Measurements from ENCODE around the gene CDH13.

The CDH13 gene

GRCh38 chr16:83070416-83071209, 443.8 kb downstream of the CDH13 start:
- DNase-seq: no peak

- no peak for DNase-seq
These were observed 449.2 kb downstream of the CDH13 start for GRCh38 chr16:83075956-83076355.

- DNase-seq: no peak
These were observed 456.6 kb downstream of the CDH13 start for GRCh38 chr16:83083361-83083760.

DNA sequence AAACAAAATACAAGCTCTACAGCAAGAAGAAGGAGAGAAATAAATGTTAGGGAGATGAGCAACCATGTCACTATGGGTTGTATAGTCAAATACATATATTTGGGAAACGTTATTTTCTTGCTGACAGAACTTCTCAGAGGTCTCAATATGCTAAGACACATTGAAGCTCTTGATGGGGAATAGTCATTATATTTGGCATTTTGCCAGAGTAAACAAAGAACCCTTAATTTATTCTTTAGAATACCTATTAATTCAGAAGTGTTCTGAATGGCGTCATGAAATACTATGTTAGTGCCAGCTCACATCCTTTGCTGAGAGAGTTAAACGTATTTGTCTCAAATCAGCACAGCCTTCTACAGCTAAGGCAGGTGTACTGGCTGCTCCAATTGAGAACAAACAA, 458.9 kb downstream of the CDH13 start:
- no peak for DNase-seq

DNA sequence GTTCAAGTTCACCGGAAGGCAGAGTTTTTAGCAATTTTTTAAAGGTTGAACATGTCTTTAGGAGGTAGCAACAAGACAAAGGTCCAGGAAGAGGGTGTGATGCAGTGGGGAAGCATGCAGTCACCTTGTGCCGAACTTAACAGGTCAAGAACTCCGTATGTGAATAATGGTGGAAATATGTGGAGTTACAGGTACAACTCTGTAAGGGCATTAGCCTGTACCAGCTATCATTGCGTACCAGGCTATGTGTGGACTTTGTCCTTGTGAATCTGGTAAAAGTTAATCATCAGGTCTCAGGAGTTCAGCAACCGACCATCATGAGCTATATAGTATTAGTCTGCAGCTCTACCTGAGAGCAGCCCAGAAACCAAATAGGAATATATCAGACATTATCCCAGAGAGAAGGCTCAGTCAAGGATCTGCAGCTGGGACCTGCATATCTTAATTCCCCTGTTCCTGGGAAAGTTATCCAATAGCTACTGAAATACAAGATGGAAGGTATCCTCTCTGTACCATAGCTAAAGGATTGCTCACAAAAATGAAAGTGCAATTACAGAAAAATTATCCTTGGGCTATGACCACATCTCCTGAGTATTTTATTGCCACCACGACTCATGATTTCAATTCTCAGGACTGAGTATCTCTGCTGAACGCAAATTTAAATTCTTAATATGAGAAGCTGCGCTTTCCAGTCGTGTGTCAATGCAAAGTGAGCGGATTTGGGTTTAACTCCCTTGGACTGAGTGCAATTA, 469.3 kb downstream of the CDH13 start:
- DNase-seq: no peak

- DNase-seq: no peak
These were observed 471.8 kb downstream of the CDH13 start for GRCh38 chr16:83098536-83098935.

DNA sequence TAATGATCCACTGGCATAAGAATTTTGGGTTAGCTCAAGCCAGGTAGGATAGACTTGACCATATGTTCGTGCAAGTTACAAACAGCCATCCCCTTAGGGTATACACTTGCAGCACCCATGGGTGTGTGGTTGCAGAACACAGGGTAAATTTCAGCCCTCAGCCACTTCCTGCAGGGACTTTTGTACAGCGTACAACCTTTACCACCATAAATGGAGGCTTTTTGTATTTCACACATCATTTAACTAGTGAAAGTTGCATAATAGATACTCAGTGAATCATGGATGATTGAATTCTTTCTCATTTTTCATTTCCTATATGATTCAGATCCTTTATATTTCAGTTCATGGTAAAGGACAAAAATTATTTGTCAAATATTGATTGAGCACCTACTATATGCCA, 473.9 kb downstream of the CDH13 start:
- no peak for DNase-seq

GRCh38 chr16:83102336-83102735, 475.6 kb downstream of the CDH13 start:
- DNase-seq: no peak

DNA sequence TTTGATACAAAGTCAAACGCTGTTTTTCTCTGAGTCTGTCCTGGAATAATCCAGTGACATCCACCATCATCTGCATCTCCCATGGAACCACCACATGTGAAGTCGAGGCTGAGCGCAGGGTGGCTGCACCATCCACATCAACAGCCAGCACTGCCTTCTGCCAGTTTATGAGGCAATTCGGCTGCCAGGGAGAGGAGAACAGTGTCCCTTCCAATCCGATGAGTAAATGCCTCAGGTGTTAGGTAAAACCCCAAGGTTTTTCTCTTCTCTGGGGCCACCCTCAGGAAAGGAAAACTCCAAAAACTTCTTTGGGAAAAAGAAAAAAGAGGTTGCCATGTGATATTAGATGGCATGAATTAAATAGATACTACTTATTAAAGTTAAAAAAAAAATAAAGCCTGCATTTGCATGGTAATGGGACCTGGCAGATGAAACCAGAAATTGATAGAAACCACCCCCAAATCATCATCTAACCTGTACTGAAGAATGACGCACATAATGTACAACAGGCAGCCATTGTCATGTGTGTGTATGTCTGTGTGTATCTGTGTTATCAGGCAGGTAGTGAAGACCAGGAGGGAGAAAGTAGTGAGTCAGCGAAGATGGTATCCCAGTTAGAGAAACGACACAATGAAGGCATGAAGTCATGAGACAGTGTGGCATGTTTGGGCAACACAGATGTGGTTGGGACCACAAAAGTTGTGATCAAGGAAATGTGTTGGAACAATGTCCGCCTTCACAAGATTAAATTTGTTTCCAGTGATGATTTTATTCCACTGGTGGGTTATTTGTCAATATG, 478.7 kb downstream of the CDH13 start:
- no peak for DNase-seq

DNA sequence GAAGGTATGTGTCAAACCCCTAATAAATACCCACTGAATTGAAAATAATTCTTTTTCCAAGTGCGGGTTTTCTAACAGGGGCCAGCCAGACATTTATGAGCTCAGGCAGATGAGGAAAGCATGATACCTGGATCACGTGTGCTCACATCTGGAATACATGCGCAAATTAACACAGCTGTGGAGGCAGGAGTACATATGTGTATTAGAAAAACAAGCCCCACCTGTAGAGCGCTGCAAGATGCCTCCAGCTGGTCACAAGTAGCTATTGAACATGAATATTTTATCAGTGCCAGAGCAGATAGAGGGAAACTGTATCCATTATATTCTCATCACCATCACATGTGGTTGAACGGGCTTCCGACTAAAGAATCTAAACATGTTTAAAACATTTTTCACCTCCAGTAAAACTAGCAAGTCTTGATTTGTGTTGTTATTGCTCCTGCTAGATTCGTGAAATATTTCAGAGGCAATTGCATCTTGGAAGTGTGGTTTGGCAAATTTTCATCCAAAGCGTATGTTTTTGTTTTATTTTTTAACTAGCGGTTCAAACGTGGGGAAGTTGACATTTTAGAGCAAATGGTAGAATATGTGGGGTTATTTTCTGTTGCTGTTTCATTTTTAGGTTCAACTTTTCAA, 482.8 kb downstream of the CDH13 start:
- DNase-seq: no peak

DNA sequence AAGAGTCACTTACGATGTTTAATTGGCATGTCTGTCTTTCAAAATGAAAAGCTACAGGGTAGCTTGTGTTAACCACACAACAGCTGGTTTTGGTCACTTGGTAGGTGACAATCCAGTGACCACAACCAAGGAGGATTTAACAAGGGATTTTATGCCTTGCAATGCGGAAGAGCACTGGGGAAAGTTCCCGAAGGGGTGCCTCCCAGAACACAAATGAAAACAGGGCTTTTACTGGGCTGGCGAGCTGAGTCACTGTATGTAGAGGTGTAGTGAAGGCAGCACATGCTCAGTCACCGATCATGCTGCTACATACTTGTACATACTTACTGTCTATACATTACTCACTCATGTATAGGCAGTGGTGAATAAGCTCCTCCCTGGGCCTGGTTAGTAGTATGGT, 483.5 kb downstream of the CDH13 start:
- DNase-seq: no peak

DNA sequence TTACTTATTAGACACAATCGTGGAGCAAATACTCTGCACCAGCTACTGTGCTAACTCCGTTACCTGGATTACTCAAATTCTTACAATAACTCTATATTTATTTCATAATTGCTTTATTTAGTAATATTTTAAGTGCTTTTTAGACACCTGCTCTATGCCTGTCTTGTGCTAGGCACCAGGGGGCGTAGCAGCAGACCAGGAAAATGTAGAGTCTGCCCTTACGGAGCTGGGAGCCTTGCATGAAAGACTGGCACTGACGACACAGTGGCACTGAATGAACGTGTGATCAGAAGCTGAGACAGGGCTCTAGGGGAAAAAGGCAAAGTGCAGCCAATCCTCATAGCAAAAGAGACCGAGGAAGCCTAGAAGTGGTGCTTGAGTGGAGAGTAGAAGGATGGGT, 486.5 kb downstream of the CDH13 start:
- DNase-seq: no peak

GRCh38 chr16:83113811-83114210, 487.0 kb downstream of the CDH13 start:
- no peak for DNase-seq

DNA sequence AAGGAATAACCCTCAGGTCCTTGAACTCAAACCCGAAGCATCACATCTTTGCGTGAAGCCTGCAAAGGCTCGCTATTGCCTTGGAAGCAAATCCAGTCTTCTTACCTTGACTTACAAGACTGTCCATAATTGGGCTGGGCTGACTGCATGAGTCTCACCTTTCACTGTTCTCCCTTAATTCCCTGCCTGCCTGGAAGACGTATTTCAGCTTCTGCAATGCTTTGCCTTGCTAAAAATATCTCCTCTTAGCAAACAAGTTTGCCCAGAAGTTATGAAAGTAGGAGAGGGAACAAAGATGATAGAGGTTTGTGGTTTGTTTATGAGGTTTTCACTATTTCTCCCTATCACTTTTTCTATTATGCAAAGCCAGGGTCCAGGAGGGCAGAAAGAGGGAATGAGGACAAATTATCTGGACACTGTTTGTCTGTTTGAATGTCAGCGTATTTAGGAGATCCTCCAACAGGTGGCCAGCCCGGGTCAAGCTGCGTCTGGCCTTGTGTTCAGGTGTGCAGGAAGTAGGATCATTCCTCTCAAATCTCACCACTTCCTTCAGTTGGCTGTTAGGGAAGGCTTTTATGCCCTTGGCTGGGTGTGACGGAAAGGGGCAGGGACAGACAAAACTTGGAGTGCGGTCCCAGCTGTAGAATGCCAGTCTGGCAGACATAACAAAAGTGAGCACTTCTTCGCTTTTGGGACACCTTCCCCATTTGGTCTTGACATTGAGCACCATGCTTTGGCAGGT, 488.9 kb downstream of the CDH13 start:
- DNase-seq: no peak

DNA sequence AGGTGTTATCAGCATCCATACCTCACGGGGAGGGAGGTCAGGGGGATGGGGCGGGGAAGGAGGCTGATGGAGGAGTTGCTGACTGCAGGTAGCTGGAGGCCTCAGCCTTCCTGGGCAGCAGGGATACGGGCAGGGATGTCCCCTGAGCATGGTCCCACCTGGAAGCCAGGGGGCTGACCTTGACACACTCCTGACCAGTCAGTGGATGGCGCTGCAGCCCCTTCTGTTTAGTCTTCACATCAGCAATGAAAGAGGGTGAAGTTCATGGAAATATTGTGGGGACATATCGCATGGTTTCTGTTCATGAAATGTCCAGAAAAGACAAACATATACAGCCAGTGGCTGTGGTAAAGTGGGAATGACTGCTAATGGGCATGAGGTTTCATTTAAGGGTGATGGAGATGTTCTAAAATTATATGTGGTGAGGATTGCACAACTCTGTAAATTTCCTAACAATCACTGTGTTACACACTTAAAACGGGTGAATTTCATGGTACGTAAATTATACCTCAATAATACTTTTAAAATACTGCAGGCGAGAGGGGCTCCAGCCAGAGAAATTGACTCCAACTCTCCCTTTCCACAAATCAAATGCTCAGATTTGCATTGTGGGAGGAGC, 489.6 kb downstream of the CDH13 start:
- DNase-seq: no peak

- no peak for DNase-seq
These were observed 491.0 kb downstream of the CDH13 start for GRCh38 chr16:83117810-83118209.

DNA sequence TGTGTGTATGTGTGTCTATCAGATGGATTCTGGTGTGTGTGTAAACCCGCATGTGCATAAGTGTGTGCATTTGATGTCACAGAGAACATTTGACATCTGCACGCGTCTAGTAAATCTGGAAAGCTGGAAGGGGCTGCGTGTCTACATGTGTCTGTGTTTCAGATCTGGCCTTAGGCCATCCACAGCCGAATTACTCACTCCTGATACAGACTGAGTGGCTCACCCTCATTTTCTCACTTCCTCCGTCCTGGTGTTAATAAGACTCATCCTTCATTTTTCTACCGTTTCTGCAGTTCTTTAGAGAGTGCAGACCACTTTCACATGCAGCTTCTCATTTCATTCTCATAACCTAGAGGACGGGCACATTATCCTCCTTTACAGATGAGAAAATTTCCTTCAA, 491.6 kb downstream of the CDH13 start:
- DNase-seq: no peak

DNA sequence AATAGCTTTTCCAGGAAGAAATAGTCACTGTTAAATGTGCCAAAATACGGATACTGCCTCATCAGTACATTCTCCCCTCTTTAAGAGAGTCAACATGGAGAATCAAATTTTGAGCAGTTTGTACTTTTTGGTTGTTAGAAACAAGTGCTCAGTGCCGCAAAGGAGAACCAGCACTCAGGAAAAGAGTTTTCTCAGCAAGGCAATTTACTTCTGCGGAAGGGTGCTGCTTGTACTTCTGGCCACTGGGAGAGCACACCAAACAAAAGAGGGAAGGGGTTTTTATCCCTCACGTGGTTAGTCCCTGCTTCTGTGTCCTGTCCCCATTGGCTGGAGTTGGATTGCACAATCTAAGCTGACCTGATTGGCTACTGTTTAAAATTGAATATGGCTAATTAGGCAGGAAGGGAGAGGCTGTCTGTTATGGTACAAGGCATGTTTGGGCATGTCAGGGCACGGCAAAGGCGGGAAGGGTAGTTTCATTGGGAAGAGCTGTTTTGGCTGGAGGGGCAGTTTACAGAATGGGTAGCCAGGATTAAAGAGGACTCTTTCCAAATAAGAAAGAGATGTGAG, 499.3 kb downstream of the CDH13 start:
- no peak for DNase-seq

GRCh38 chr16:83128041-83128440, 501.3 kb downstream of the CDH13 start:
- no peak for DNase-seq

GRCh38 chr16:83130039-83130438, 503.3 kb downstream of the CDH13 start:
- DNase-seq: no peak

DNA sequence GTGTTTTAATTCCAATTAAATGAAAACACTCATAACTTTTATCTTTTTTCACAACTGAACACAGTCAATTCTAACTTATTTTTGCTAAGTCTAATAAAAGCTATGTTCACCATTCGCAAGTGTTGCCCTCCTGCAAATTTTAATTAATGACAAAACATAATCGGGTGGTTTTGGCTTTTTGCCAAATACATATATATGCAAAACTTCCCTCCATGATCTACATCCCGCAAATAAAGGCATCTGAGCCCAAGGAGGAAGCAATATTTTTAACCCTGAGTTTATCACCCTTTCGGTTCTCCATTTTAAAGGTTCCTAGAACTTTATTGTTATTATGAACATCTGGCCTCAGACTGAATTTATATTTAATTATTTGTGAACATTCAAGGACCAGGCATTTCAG, 507.9 kb downstream of the CDH13 start:
- DNase-seq: no peak

- DNase-seq: no peak
These were observed 509.6 kb downstream of the CDH13 start for GRCh38 chr16:83136419-83136818.
